A549 (cell line): ENCODE data around the gene BTBD18.

Source experiments
- CTCF ChIP-seq: fragments of >200 bp; sonication (Bioruptor Twin); formaldehyde crosslinking; IDR thresholded peaks from 3 replicates; pipeline ENCODE4 v1.5.1; 2016
- MAFK ChIP-seq: fragments of 450-650 bp; IDR thresholded peaks from 2 replicates; pipeline ENCODE4 v1.6.1; 2014; ENCODE audit not compliant: partially characterized antibody
- NFE2L2 ChIP-seq: fragments of 150-350 bp; conservative IDR thresholded peaks from 2 replicates; pipeline ENCODE4 v1.6.1; 2014; ENCODE audit warnings: low read length
- RAD21 ChIP-seq, 2 experiments: fragments of >200 bp in 1 of 2; sonication (Bioruptor Twin) in 1 of 2; formaldehyde crosslinking in 1 of 2; IDR thresholded peaks in 1 of 2; conservative IDR thresholded peaks in 1 of 2; 2 replicates in 1 of 2; 3 replicates in 1 of 2; pipeline ENCODE4 v1.6.1; 2012 to 2018; ENCODE audit warnings: inconsistent platforms in 1 of 2

DNA sequence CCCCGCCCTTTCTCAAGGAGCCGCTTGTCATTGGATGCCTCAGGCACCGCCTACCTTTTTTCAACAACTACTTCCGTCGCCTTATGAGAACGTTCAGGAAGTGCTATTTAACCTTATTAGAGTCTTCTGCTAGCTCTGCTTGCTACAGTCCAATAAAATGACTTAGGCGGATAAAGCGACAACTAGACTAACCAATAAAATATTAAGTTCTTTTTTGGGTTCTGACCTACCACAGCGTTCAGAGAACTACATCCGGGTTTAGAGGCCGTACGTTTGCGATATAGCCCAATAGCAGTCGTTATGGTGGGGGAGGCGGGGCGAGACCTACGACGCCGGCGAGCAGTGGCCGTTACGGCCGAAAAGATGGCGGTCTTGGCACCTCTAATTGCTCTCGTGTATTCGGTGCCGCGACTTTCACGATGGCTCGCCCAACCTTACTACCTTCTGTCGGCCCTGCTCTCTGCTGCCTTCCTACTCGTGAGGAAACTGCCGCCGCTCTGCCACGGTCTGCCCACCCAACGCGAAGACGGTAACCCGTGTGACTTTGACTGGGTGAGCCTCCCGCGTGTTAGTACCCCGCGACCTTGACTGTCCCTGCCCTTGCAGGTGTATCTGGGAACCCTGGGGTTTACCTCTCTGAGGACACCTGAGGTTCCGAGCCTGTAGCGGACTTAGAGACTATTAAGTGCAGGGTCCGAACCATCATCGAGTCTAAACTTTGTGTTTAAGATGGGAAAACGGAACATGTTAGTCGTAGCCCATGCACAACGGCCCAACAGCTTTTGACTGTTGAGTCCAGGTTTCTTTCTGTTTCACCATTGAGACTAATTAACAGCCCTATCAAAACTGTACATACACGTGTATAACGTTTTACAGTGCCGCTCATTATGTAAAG, 39.1 kb downstream of the BTBD18 start, which contains the start of gene TMX2:
- TF ChIP-seq RAD21 (conservative IDR thresholded peaks at IDR 0.05 in 1 of 2, IDR thresholded peaks at IDR 0.05 in 1 of 2): no peak
- no peak for TF ChIP-seq MAFK
- TF ChIP-seq CTCF: no peak
- no peak for TF ChIP-seq NFE2L2
